Measurements from ENCODE around the gene TFF2.

TFF2 gene

DNA sequence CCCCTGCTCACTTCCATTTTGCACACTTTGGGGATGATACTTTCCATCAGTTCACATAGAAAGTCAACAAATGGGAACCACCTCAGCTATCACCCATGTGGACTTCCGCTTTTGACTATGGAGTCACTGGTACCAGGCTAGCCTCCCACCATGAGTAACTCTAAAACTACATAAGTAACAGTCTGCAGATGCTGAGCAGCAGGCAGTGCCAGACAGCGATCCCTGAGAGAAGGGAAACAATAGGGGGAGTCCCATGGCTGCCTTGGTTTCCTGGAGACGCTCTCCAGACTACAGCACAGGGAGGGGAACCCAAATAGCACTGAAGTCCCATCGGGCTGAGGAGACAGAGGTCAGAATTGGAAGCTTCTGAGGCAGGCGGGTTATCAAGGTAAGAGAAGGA, 2.8 kb upstream of the TFF2 start:
- no peak overlapping the region for H3K27ac Mint-ChIP-seq
- no peaks in the 10 kb centered on the region for H3K36me3 Mint-ChIP-seq (ENCODE audit: low read depth)
- peaks cover 56% of the 10 kb centered on the region for H3K9me3 Mint-ChIP-seq
- peaks cover 29% of the 10 kb centered on the region for H3K4me1 Mint-ChIP-seq
- DNase-seq = no peak
- TF ChIP-seq, protein P1, sequence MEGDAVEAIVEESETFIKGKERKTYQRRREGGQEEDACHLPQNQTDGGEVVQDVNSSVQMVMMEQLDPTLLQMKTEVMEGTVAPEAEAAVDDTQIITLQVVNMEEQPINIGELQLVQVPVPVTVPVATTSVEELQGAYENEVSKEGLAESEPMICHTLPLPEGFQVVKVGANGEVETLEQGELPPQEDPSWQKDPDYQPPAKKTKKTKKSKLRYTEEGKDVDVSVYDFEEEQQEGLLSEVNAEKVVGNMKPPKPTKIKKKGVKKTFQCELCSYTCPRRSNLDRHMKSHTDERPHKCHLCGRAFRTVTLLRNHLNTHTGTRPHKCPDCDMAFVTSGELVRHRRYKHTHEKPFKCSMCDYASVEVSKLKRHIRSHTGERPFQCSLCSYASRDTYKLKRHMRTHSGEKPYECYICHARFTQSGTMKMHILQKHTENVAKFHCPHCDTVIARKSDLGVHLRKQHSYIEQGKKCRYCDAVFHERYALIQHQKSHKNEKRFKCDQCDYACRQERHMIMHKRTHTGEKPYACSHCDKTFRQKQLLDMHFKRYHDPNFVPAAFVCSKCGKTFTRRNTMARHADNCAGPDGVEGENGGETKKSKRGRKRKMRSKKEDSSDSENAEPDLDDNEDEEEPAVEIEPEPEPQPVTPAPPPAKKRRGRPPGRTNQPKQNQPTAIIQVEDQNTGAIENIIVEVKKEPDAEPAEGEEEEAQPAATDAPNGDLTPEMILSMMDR (IDR thresholded peaks at IDR 0.05) = no peak
- H3K27me3 Mint-ChIP-seq (ENCODE audit: low read depth, poor library complexity) = peaks cover 23% of the 10 kb centered on the region
- no peak overlapping the region for H3K4me3 Mint-ChIP-seq

DNA sequence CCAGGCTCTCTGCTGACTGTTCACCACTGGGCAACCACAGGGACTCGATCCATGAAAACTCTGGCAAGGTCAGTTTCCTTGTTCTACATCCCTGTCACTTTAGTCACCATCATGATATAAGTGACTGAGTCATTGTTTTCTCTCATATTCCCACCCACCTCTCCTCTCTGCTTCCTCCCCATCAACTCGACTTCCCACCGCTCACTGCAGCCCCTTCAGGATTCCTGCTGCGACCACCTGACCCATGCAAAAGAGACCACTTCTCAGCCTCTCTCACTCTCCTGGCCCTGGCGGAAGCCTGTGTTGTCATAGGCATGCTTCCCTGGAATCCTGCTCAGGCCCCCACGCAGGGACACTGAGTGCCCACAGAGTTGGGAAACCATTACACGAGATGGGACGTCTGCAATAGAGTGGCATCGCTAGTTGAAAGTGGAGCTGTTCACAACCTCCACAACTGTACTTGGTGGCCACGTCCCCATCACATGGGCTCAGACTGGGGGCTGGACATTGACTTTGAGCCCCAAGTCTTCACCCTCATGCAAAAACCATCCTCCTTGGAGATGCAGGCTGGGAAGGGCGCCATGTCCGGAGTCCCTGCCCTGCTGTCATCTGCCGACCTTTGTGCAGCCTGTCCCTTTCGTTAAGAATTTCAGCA, 1.8 kb upstream of the TFF2 start:
- H3K27me3 Mint-ChIP-seq (ENCODE audit: low read depth, poor library complexity) = peaks cover 20% of the 10 kb centered on the region
- peaks cover 29% of the 10 kb centered on the region for H3K4me1 Mint-ChIP-seq
- H3K36me3 Mint-ChIP-seq (ENCODE audit: low read depth) = no peaks in the 10 kb centered on the region
- no peak for DNase-seq
- no peak overlapping the region for H3K4me3 Mint-ChIP-seq
- H3K9me3 Mint-ChIP-seq = peaks cover 45% of the 10 kb centered on the region
- no peak overlapping the region for H3K27ac Mint-ChIP-seq
- TF ChIP-seq, protein P1 (IDR thresholded peaks at IDR 0.05) = no peak

DNA sequence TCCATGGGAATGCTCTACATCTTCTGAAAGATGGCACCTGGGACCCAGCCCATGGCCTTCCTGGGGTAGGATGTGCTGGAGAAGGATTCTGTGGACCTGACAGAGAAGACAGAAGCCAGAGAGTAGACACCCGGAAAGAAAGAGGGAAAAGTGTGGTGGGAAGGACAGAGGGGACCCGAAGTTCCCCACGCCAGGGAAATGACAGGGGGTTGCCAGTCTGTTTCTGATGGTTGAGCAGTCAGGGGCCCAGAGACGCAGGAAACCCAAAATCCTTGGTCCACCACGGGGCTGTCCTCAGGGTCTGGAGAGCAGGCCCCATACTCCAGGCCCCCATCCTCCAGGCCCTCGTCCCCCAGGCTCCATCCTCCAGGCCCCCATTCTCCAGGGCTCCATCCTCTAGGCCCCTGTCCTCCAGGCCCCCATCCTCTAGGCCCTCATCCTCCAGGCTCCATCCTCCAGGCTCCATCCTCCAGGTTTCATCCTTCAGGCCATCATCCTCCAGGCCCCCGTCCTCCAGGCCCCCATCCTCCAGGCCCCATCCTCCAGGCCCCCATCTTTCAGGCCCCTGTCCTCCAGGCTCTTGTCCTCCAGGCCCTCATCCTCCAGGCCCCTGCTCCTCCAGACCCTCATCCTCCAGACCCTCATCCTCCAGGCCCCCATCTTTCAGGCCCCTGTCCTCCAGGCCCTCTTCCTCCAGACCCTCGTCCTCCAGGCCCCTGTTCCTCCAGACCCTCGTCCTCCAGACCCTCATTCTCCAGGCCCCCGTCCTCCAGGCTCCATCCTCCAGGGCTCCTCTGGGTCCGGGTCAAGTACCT, 1.0 kb upstream of the TFF2 start:
- no peak overlapping the region for H3K4me3 Mint-ChIP-seq
- no peak for DNase-seq
- peaks cover 16% of the 10 kb centered on the region for H3K27me3 Mint-ChIP-seq (ENCODE audit: low read depth, poor library complexity)
- no peaks in the 10 kb centered on the region for H3K36me3 Mint-ChIP-seq (ENCODE audit: low read depth)
- TF ChIP-seq, protein P1 (IDR thresholded peaks at IDR 0.05) = no peak
- H3K4me1 Mint-ChIP-seq = peaks cover 29% of the 10 kb centered on the region
- H3K9me3 Mint-ChIP-seq = peaks cover 38% of the 10 kb centered on the region
- no peak overlapping the region for H3K27ac Mint-ChIP-seq

DNA sequence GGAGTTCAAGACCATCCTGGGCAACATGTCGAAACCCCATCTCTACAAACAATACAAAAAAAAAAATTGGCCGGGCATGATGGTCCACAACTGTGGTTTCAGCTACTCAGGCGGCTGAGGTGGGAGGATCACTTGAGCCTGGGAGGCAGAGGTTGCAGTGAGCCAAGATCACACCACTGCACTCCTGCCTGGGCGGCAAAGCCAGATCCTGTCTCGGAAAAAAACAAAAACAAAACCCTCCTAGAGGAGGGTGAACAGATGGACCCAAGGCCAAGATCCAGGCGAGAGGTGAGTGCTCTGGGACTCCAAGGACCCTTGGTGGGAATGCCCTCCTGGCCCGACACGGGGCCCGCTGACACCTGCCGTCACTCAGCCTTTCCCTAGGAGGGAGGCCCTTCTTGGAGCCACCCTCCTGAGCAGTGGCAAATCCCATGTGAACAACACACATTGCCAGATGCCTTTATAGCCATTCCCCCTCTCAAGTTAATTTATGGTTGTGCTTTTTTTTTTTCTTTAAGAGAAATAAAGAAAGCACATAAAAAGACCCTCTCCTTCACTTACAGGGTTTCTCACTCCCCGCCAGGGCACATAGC, 380 bp downstream of the TFF2 start:
- no peaks in the 10 kb centered on the region for H3K36me3 Mint-ChIP-seq (ENCODE audit: low read depth)
- H3K9me3 Mint-ChIP-seq = peaks cover 25% of the 10 kb centered on the region
- TF ChIP-seq, protein P1 (IDR thresholded peaks at IDR 0.05) = no peak
- no peak for DNase-seq
- peaks cover 10% of the 10 kb centered on the region for H3K27me3 Mint-ChIP-seq (ENCODE audit: low read depth, poor library complexity)
- H3K4me3 Mint-ChIP-seq = no peak overlapping the region
- H3K4me1 Mint-ChIP-seq = peaks cover 29% of the 10 kb centered on the region
- peak overlapping the region; percentile 89 for H3K27ac Mint-ChIP-seq

DNA sequence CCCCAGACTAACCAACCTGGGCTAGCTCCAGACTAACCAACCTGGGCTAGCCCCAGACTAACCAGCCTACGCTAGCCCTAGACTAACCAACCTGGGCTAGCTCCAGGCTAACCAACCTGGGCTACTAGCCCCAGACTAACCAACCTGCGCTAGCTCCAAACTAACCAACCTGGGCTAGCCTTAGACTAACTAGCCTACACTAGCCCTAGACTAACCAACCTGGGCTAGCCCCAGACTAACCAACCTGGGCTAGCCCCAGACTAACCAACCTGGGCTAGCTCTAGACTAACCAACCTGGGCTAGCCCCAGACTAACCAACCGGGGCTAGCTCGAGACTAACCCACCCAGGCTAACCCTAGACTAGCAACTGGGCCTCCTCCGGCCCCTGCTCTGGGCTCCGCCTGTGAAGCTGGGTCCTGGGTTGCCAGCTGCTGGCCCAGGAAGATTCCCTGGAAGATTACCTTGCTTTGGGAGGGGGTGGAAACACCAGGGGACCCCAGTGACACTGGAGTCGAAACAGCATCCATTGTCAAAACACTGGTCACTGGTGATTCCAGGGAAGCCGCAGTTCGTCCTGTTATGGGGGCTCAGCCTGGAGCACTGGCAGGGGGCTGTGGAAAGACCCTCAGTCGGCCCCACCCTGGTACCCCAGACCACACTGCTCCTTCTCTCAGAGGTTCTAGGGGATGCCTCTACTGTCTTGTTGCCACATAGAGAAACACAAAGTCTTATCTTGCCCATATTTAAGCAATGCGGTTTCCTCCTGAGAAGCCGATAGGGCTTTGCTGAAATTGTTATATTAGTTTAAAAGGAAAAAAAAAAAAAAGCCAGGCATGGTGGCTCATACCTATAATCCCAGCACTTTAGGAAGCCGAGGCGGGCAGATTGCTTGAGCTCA, 1.1 kb downstream of the TFF2 start:
- Mint-ChIP-seq H3K27ac (peak overlapping the region; percentile 89), H3K4me3 (no peak overlapping the region), H3K27me3 (ENCODE audit: low read depth, poor library complexity) (peaks cover 10% of the 10 kb centered on the region), H3K4me1 (peaks cover 29% of the 10 kb centered on the region), H3K9me3 (peaks cover 17% of the 10 kb centered on the region), H3K36me3 (ENCODE audit: low read depth) (no peaks in the 10 kb centered on the region)
- no peak for DNase-seq
- TF ChIP-seq, protein P1 (IDR thresholded peaks at IDR 0.05) = no peak
